Measurements from ENCODE around the gene RBPMS2. TPM values are rescaled to one million over a fixed set of nuclear protein-coding genes. Genes with fewer than 3 reads are reported as not detected.

RBPMS2 gene
- polyA plus RNA-seq, 1 of the 3 experiments (the other 2 are of a cell fraction), result 6.5 TPM

DNA sequence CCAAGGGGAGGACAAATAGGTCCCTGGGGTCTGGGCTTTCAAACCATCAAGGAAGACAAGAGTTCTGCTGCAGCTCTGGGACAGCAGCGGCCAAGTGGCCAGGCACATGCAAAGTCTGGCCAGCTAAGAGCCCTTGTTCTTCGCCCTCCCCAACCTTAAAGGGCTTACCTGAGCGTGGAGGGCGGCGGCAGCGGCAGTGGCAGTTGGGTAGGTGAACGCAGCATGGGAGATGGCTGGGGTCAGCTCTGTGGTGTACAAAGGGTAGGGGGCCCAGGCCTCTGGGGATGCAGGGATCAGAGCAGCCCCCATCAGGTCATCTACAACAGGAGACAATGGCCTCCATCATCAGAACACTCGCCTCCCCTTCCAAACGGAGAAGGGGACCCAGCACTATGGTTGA is 27.1 kb downstream of the RBPMS2 start:
- no peak overlapping the region for H2AFZ ChIP-seq (ENCODE audit: low read depth)

DNA sequence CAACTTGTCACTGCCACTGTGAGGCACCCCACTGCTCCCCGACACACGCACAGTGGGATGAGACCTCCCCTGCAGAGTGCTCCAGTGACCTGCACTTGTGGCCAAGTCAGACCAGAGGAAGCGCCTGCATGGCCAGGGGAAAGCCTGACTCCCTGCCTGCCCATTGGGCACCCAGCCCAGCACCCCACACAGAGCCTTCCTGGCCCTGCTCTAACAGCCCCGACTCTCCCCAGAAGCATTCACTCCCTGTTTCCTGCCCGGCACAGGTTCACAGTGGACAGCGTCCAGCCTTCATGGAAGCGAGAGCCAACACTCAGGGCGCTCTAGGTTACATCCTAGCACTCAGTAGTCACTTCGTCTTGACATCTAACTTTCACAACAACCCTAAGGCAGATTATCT is 27.8 kb downstream of the RBPMS2 start:
- H4K20me1 ChIP-seq (ENCODE audit: insufficient read depth), result peaks cover 5% of the 10 kb centered on the region; the same call in 1 of the 2 replicates
- no peak overlapping the region for H2AFZ ChIP-seq (ENCODE audit: low read depth)
- no peaks in the 10 kb centered on the region for H3K79me2 ChIP-seq (ENCODE audit: insufficient read depth)
- H3K9ac ChIP-seq, result no peak overlapping the region
- no peak overlapping the region for H3K4me3 ChIP-seq (ENCODE audit: low read depth in 2 of 2, low read length in 1 of 2)
- H3K27me3 ChIP-seq (ENCODE audit: insufficient read depth), result no peaks in the 10 kb centered on the region
- H3K4me2 ChIP-seq, result no peak overlapping the region
- CTCF ChIA-PET, result interaction anchor here (0.6 to 6.5 kb wide), 5 partner anchors 16 to 286 kb away, joined by 3 to 54 read pairs (median 4); no protein-coding TSS in a partner anchor
- 100% methylated on average over 7 of the region's 9 CpGs for WGBS (ENCODE audit: low lambda C conversion rate)
- no peaks in the 10 kb centered on the region for H3K9me3 ChIP-seq
- TF ChIP-seq CHD2 (IDR thresholded peaks at IDR 0.05; ENCODE audit: low read length, partially characterized antibody), result no peak
- no peak for TF ChIP-seq FOSL2 (IDR thresholded peaks at IDR 0.05; ENCODE audit: borderline replicate concordance, low read depth)
- TF ChIP-seq NRF1 (IDR thresholded peaks at IDR 0.05; ENCODE audit: low read depth, low read length), result no peak
- no peak for TF ChIP-seq RXRA (IDR thresholded peaks at IDR 0.05; ENCODE audit: borderline replicate concordance, low read depth)
- no peak for TF ChIP-seq RAD21 (IDR thresholded peaks at IDR 0.05; ENCODE audit: low read length)
- TF ChIP-seq FOXJ3 (CRISPR knock-in tag; IDR thresholded peaks at IDR 0.05), result no peak
- no peak for TF ChIP-seq RCOR1 (IDR thresholded peaks at IDR 0.05; ENCODE audit: low read length)
- H3K4me1 ChIP-seq (ENCODE audit: control insufficient read depth in 1 of 2, insufficient read depth in 2 of 2, low read depth in 1 of 2, low read length in 1 of 2), result peaks cover 0 to 3% of the 10 kb centered on the region in 2 experiments; a peak in 1 of 4 replicates
- no peak overlapping the region for H3K27ac ChIP-seq (ENCODE audit: low read depth in 2 of 2, low read length in 1 of 2)
- peaks cover 5% of the 10 kb centered on the region for H3F3A ChIP-seq (replicated peaks; ENCODE audit: insufficient read depth)
- no peaks in the 10 kb centered on the region for H3K36me3 ChIP-seq (replicated peaks in 1 of 2; ENCODE audit: control insufficient read depth in 1 of 2, insufficient read depth in 2 of 2, low read length in 1 of 2)
- DNase-seq, result no peak
- POLR2A ChIA-PET, result no interaction called here
- H3K9me2 ChIP-seq, result no peaks in the 10 kb centered on the region

More for the DNA sequence above, 27.1 kb downstream of the RBPMS2 start:
- Histone ChIP-seq H4K20me1 (ENCODE audit: insufficient read depth) (peaks cover 5% of the 10 kb centered on the region; the same call in 1 of the 2 replicates), H3K4me1 (ENCODE audit: control insufficient read depth in 1 of 2, insufficient read depth in 2 of 2, low read depth in 1 of 2, low read length in 1 of 2) (peaks cover 0 to 3% of the 10 kb centered on the region in 2 experiments; a peak in 1 of 4 replicates), H3K9me3 (no peaks in the 10 kb centered on the region), H3F3A (replicated peaks; ENCODE audit: insufficient read depth) (peaks cover 5% of the 10 kb centered on the region), H3K4me2 (no peak overlapping the region), H3K9me2 (no peaks in the 10 kb centered on the region), H3K27me3 (ENCODE audit: insufficient read depth) (no peaks in the 10 kb centered on the region), H3K4me3 (ENCODE audit: low read depth in 2 of 2, low read length in 1 of 2) (no peak overlapping the region), H3K79me2 (ENCODE audit: insufficient read depth) (no peaks in the 10 kb centered on the region), H3K27ac (ENCODE audit: low read depth in 2 of 2, low read length in 1 of 2) (no peak overlapping the region), H3K9ac (no peak overlapping the region), H3K36me3 (replicated peaks in 1 of 2; ENCODE audit: control insufficient read depth in 1 of 2, insufficient read depth in 2 of 2, low read length in 1 of 2) (no peaks in the 10 kb centered on the region)
- TF ChIP-seq JUND (IDR thresholded peaks at IDR 0.05) (no peak), GATA2 (CRISPR knock-in tag; IDR thresholded peaks at IDR 0.05) (no peak), EP300 (IDR thresholded peaks at IDR 0.05; ENCODE audit: borderline replicate concordance in 1 of 2, low read depth in 1 of 2, low read length in 1 of 2) (no peak), FOSL2 (IDR thresholded peaks at IDR 0.05; ENCODE audit: borderline replicate concordance, low read depth) (no peak), TEAD4 (IDR thresholded peaks at IDR 0.05; ENCODE audit: borderline replicate concordance, insufficient read depth) (no peak), RCOR1 (IDR thresholded peaks at IDR 0.05; ENCODE audit: low read length) (no peak), RAD21 (IDR thresholded peaks at IDR 0.05; ENCODE audit: low read length) (no peak), FOXJ3 (CRISPR knock-in tag; IDR thresholded peaks at IDR 0.05) (no peak), EZH2phosphoT487 (IDR thresholded peaks at IDR 0.05; ENCODE audit: borderline replicate concordance, low read depth) (no peak)
- TF ChIP-seq, protein P1, sequence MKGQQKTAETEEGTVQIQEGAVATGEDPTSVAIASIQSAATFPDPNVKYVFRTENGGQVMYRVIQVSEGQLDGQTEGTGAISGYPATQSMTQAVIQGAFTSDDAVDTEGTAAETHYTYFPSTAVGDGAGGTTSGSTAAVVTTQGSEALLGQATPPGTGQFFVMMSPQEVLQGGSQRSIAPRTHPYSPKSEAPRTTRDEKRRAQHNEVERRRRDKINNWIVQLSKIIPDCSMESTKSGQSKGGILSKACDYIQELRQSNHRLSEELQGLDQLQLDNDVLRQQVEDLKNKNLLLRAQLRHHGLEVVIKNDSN (IDR thresholded peaks at IDR 0.05; ENCODE audit: borderline replicate concordance, low read depth), result no peak
- TF ChIP-seq, protein P2, sequence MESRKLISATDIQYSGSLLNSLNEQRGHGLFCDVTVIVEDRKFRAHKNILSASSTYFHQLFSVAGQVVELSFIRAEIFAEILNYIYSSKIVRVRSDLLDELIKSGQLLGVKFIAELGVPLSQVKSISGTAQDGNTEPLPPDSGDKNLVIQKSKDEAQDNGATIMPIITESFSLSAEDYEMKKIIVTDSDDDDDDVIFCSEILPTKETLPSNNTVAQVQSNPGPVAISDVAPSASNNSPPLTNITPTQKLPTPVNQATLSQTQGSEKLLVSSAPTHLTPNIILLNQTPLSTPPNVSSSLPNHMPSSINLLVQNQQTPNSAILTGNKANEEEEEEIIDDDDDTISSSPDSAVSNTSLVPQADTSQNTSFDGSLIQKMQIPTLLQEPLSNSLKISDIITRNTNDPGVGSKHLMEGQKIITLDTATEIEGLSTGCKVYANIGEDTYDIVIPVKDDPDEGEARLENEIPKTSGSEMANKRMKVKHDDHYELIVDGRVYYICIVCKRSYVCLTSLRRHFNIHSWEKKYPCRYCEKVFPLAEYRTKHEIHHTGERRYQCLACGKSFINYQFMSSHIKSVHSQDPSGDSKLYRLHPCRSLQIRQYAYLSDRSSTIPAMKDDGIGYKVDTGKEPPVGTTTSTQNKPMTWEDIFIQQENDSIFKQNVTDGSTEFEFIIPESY (IDR thresholded peaks at IDR 0.05; ENCODE audit: borderline replicate concordance, low read depth), result no peak
- TF ChIP-seq, protein P3, sequence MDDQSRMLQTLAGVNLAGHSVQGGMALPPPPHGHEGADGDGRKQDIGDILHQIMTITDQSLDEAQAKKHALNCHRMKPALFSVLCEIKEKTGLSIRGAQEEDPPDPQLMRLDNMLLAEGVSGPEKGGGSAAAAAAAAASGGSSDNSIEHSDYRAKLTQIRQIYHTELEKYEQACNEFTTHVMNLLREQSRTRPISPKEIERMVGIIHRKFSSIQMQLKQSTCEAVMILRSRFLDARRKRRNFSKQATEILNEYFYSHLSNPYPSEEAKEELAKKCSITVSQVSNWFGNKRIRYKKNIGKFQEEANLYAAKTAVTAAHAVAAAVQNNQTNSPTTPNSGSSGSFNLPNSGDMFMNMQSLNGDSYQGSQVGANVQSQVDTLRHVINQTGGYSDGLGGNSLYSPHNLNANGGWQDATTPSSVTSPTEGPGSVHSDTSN (IDR thresholded peaks at IDR 0.05), result no peak
- TF ChIP-seq, protein P4, sequence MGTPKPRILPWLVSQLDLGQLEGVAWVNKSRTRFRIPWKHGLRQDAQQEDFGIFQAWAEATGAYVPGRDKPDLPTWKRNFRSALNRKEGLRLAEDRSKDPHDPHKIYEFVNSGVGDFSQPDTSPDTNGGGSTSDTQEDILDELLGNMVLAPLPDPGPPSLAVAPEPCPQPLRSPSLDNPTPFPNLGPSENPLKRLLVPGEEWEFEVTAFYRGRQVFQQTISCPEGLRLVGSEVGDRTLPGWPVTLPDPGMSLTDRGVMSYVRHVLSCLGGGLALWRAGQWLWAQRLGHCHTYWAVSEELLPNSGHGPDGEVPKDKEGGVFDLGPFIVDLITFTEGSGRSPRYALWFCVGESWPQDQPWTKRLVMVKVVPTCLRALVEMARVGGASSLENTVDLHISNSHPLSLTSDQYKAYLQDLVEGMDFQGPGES (IDR thresholded peaks at IDR 0.05; ENCODE audit: low read depth, low read length), result no peak
- WGBS (ENCODE audit: low lambda C conversion rate), result 90% methylated on average over 9 of the region's 9 CpGs
- ChIA-PET POLR2A (no interaction called here), CTCF (interaction anchor here (0.6 to 6.5 kb wide), 2 partner anchors 60 to 156 kb away, joined by 3 to 54 read pairs; no protein-coding TSS in a partner anchor)
- DNase-seq, result no peak
